ENCODE measurements around the gene HOXB6. TPM values are rescaled to one million over a fixed set of nuclear protein-coding genes. Genes with fewer than 3 reads are reported as not detected.

HOXB6 gene
- total RNA-seq, 1 donor from 2014 or later = 11.5 TPM

DNA sequence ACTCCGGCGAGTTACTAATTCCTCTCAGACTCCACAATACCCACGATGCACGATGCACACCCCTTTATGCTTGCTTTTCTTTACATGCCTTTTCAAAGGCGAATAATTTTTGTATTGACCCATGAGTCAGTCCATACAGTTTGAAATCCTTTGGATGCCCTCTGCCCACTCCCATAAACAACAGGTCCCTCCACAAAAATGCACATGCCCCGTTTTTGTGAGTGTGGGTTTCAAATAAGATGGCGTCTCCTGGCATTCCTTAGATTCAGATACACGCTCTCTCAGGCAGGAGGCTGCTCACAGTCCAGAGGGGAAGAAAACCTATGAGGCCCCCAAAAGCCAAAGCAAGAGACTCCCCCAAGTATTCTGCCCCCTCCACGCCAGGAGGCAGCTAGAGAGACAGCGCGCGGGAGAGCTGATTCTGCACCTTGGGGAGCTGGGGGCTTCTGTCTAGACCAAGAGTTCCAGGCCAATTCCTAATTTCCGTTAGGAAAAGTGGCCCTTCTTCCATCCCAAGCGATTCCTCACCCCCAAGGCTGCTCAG, 40.9 kb upstream of the HOXB6 start:
- H3K4me3 Mint-ChIP-seq = peak overlapping the region; percentile 8
- no peaks in the 10 kb centered on the region for H3K9me3 Mint-ChIP-seq
- H3K4me1 Mint-ChIP-seq = no peaks in the 10 kb centered on the region
- H3K36me3 Mint-ChIP-seq (ENCODE audit: low read depth) = no peaks in the 10 kb centered on the region
- H3K27me3 Mint-ChIP-seq (ENCODE audit: low read depth) = peaks cover 98% of the 10 kb centered on the region
- H3K27ac Mint-ChIP-seq (ENCODE audit: unreplicated experiment) = no peak overlapping the region
- no peak for TF ChIP-seq CTCF (conservative IDR thresholded peaks at IDR 0.05)
- no peak for DNase-seq (ENCODE audit: low read depth, low spot score)

- Mint-ChIP-seq H3K4me3 (peak overlapping the region; percentile 8), H3K4me1 (no peaks in the 10 kb centered on the region), H3K27ac (ENCODE audit: unreplicated experiment) (no peak overlapping the region), H3K27me3 (ENCODE audit: low read depth) (peaks cover 99% of the 10 kb centered on the region), H3K9me3 (no peaks in the 10 kb centered on the region), H3K36me3 (ENCODE audit: low read depth) (no peaks in the 10 kb centered on the region)
- DNase-seq (ENCODE audit: low read depth, low spot score) = no peak
- no peak for TF ChIP-seq CTCF (conservative IDR thresholded peaks at IDR 0.05)
These were observed 40.2 kb upstream of the HOXB6 start for GRCh38 chr17:48644910-48645557.

- Mint-ChIP-seq H3K27me3 (ENCODE audit: low read depth) (peaks cover 99% of the 10 kb centered on the region), H3K36me3 (ENCODE audit: low read depth) (no peaks in the 10 kb centered on the region), H3K27ac (ENCODE audit: unreplicated experiment) (no peak overlapping the region), H3K9me3 (no peaks in the 10 kb centered on the region), H3K4me3 (no peak overlapping the region), H3K4me1 (no peaks in the 10 kb centered on the region)
- TF ChIP-seq CTCF (conservative IDR thresholded peaks at IDR 0.05) = no peak
- no peak for DNase-seq (ENCODE audit: low read depth, low spot score)
These were observed 39.4 kb upstream of the HOXB6 start for GRCh38 chr17:48644159-48644558.

- no peak overlapping the region for H3K27ac Mint-ChIP-seq (ENCODE audit: unreplicated experiment)
- H3K4me1 Mint-ChIP-seq = no peaks in the 10 kb centered on the region
- no peaks in the 10 kb centered on the region for H3K36me3 Mint-ChIP-seq (ENCODE audit: low read depth)
- TF ChIP-seq CTCF (conservative IDR thresholded peaks at IDR 0.05) = no peak
- H3K9me3 Mint-ChIP-seq = no peaks in the 10 kb centered on the region
- no peak overlapping the region for H3K4me3 Mint-ChIP-seq
- DNase-seq (ENCODE audit: low read depth, low spot score) = no peak
- H3K27me3 Mint-ChIP-seq (ENCODE audit: low read depth) = peaks cover 99% of the 10 kb centered on the region
These were observed 38.9 kb upstream of the HOXB6 start for GRCh38 chr17:48643697-48644012.

DNA sequence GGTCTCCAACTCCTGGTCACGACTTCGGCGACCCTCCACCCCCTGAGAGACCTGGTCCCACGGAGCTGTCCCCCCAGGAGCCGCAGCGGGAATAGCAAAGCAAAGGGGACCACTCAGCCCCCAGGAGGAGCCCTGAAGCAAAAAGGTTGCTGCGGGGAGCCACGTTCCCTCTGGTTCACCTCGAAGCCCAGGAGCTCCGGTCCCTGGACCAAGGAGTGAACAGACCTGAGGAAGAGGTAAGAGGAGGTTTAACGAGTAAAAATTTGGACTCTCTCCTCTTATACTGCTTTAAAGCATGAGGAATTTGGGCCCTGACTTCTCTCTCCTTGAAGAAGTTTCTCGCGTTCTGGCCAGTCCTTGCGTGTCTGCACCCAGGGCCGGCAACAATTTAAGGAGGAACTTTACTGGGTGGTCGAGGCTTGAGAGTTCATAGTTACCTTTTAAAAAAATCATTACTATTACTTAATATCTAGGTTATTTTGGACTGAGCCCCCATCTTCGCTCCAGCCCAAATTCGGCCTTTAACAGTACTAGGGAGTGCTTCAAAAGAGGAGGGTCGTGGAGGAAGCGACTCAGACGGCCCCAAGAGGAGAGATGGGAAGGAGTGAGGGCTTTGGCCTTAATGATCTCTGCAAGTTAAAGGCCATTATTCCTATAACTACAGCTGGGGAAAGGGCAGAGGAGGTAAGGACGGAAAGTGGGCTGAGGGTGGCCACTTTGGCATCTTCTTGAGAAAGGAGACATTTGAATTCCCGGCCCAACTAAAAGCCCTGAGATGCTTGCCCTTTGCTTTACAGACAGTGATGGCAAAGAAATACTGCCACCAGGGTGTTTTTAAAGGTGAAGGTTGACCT, 38.3 kb upstream of the HOXB6 start:
- DNase-seq (ENCODE audit: low read depth, low spot score) = no peak
- no peaks in the 10 kb centered on the region for H3K9me3 Mint-ChIP-seq
- H3K27ac Mint-ChIP-seq (ENCODE audit: unreplicated experiment) = no peak overlapping the region
- no peak overlapping the region for H3K4me3 Mint-ChIP-seq
- no peaks in the 10 kb centered on the region for H3K36me3 Mint-ChIP-seq (ENCODE audit: low read depth)
- H3K4me1 Mint-ChIP-seq = no peaks in the 10 kb centered on the region
- TF ChIP-seq CTCF (conservative IDR thresholded peaks at IDR 0.05) = no peak
- peaks cover 99% of the 10 kb centered on the region for H3K27me3 Mint-ChIP-seq (ENCODE audit: low read depth)
